ENCODE data around the gene WDR90.

GRCh38 chr16:654034-654433 lies 4.9 kb downstream of the WDR90 start:
- TF ChIP-seq POLR2AphosphoS5 (IDR thresholded peaks at IDR 0.05) (no peak), CTCF (IDR thresholded peaks at IDR 0.05) (no peak)

All from transverse colon (tissue), 4 donors.